ENCODE results near the gene WIF1.

DNA sequence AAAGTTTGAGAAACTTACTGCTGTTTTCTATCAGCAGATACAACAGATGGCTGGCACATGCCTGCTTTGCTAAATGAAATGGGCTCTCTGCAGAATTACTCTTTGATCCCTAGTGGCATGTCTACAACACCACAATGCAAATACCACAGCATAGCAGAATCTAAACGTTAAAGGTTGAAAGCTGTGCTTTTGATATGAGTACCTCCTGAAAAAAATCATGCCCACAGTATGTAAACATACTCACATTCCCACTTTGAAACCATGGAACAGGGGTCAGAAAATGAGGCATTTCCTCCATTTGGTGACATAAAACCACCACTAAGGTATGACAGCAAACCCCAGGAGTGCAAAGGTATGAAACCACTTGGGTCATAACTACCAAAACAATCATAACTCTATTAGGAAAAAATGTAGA is 7.5 kb downstream of the WIF1 start:
- TF ChIP-seq, protein P1, sequence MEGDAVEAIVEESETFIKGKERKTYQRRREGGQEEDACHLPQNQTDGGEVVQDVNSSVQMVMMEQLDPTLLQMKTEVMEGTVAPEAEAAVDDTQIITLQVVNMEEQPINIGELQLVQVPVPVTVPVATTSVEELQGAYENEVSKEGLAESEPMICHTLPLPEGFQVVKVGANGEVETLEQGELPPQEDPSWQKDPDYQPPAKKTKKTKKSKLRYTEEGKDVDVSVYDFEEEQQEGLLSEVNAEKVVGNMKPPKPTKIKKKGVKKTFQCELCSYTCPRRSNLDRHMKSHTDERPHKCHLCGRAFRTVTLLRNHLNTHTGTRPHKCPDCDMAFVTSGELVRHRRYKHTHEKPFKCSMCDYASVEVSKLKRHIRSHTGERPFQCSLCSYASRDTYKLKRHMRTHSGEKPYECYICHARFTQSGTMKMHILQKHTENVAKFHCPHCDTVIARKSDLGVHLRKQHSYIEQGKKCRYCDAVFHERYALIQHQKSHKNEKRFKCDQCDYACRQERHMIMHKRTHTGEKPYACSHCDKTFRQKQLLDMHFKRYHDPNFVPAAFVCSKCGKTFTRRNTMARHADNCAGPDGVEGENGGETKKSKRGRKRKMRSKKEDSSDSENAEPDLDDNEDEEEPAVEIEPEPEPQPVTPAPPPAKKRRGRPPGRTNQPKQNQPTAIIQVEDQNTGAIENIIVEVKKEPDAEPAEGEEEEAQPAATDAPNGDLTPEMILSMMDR (IDR thresholded peaks at IDR 0.05): no peak
- TF ChIP-seq POLR2A (IDR thresholded peaks at IDR 0.05): no peak

All from uterus (tissue), 2 donors.